Adipose tissue (tissue), 3 donors: Measurements from ENCODE around the gene TSPYL4. TPM values are rescaled to one million over a fixed set of nuclear protein-coding genes. Genes with fewer than 3 reads are reported as not detected.

Experiments used
- H3K27ac ChIP-seq: one replicate; pipeline ENCODE4 v1.5.1; 2013; ENCODE audit warnings: low read depth, low read length
- WGBS, 3 donors: extraction: QIAGEN DNeasy Blood & Tissue Kit; methylation state at CpG; one replicate each; pipeline ENCODE4 v1.1.7; 2013; 5-methylcytosine and 5-hydroxymethylcytosine counted together
- polyA plus RNA-seq, 3 donors: library from polyadenylated mRNA; stranded (reverse); fragments of 200-250 nt; gene quantifications; one replicate each; pipeline ENCODE4 v1.2.3, GENCODE V29; 2013
- donor health status: healthy with polysubstance abuse.
- donor health status: Bipolar disorder and iron deficiency.
- donor health status: healthy.

The TSPYL4 gene
- polyA plus RNA-seq, 3 donors, result 6.1 to 7.6 (median 7.1) TPM

GRCh38 chr6:116278854-116279231, 25.0 kb upstream of the TSPYL4 start:
- H3K27ac ChIP-seq, result peak overlapping the region; percentile 60
- 5 to 12% (median 9%) methylated on average over 12 of the region's 12 CpGs for WGBS, 3 donors

DNA sequence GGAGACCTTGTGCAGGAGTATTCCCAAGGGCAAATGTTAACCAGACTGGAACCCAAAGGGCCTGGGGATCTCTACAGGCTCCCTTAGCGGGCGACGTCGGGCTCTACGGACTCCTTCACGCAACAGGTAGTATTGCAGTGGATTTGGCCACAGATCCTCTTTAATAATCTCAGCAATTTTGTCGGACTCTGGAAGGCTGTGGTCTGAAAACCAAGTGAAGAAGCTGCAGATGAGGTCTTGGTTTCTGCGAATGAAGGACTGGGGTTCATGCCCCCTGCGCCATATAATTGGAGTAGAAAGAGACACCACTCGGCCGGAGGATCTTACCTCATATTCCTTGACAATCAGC, 24.6 kb upstream of the TSPYL4 start:
- WGBS, 3 donors, result 44 to 74% (median 74%) methylated on average over 11 of the region's 11 CpGs
- H3K27ac ChIP-seq, result no peak overlapping the region

GRCh38 chr6:116277124-116277523, 23.2 kb upstream of the TSPYL4 start:
- no peak overlapping the region for H3K27ac ChIP-seq
- 15 to 32% (median 23%) methylated on average over 3 of the region's 3 CpGs for WGBS, 3 donors

DNA sequence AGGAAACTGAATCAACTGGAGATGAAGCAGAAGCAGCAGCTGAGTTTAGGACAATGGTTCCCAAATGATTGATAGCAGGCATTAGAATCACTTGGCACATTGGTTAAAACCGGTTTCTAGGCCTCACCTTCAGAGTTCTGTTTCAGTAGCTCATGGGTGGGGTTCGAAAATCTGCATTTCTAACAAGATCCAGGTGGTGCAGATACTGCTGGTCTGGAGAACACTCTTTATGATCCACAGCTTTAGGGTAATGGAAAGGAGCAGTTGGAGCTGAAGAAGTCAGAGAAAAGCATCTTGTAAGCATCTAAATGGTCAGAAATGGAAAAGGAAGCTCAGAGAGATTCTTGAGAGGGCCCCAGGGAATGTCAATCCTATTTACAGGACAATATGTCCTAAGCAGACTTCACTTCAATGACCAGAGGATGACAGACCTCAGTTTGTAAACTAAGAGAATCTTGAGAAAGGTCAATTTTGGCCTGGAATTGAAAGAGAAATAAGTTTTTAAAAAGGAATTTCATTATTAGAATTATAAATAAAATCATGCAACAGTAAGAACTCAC, 17.4 kb upstream of the TSPYL4 start:
- WGBS, 3 donors, result 59 to 79% (median 59%) methylated on average over 2 of the region's 2 CpGs

GRCh38 chr6:116268589-116269293, 14.9 kb upstream of the TSPYL4 start:
- WGBS, 3 donors, result 28 to 31% (median 31%) methylated on average over 3 of the region's 3 CpGs
- no peak overlapping the region for H3K27ac ChIP-seq

More for the DNA sequence above, 17.4 kb upstream of the TSPYL4 start:
- no peak overlapping the region for H3K27ac ChIP-seq

DNA sequence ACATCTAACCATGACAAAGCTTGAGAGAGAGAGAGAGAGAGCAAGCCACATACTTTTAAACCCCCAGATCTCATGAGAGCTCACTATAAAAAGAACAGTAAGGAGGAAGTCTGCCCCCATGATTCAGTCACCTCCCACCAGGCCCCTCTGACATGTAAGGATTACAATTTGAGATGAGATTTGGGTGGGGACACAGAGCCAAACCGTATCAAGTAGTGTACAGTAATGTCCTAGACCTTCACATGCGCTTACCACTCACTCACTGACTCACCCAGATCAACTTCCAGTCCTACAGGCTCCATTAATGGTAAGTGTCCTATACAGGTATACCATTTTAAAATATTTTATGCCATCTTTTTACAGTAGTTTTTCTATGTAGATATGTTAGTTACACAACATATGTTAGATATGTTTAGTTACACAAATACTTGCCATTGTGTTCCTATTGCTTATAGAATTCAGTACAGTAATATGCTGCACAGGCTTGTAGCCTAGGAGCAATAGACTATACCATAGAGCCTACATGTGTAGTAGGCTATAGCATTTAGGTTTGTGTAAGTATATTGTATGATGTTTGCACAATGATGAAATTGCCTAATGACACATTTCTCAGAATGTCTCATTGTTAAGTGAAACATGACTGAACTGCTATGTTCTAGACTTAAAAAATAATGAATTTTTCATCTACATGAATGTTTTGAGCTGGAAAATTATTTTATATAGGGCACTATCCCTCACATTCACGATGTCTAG, 14.1 kb upstream of the TSPYL4 start:
- no peak overlapping the region for H3K27ac ChIP-seq
- 52 to 57% (median 52%) methylated on average over 3 of the region's 3 CpGs for WGBS, 3 donors

DNA sequence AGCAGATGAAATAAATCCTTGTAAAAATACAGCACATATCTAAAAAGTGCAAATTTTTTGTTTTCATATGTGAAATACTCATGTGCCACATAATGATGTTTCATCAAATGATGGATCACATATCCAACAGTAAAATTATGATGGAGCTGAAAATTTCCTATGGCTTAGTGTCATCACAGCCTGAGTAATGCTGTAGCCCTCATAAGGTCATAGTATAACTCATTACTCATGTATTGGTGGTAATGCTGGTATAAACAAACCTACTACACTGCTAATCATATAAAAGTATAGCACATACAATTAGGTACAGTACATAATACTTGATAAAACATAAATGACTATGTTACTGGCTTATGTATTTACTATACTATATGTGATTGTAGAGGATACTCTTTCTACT, 12.9 kb upstream of the TSPYL4 start:
- H3K27ac ChIP-seq, result no peak overlapping the region

DNA sequence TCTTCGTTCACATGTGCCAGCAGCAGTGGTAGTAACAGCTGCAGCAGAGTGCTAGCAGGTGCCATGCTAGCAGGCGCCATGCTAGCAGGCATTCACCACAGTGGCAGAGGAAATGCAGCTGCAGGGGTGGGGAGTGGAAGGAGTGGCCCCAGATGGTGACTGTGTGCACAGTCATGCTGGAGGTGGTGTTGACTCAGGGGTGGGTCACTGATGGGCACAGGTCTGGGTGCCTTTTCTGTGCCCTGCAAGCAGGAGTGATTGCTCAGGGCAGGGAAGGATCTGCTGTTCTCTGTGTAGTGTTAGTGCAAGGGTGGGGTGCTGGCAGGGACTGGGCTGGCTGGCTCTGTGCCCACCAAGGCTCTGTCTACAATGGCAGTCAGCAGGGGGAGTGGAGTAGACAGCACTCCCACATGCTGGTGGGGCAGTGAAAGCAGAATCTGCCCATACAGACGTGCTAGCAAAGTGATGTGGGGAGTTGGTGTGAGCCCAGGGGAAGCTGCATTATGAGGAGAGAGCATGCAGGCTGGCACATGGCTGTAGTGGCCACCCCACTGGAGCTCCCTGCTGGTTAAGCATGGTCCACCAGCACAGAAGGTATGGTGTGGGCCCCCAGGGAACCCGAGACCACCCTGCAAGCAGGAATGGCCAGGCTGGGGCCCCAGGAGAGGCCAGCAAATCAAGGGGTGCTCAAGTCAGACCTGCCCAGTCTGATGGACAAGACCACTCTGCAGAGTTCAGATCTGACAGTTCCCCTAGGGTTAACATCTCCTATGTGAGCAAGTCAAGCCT, 11.4 kb upstream of the TSPYL4 start:
- WGBS, 3 donors, result 84 to 87% (median 86%) methylated on average over 4 of the region's 4 CpGs
- no peak overlapping the region for H3K27ac ChIP-seq

DNA sequence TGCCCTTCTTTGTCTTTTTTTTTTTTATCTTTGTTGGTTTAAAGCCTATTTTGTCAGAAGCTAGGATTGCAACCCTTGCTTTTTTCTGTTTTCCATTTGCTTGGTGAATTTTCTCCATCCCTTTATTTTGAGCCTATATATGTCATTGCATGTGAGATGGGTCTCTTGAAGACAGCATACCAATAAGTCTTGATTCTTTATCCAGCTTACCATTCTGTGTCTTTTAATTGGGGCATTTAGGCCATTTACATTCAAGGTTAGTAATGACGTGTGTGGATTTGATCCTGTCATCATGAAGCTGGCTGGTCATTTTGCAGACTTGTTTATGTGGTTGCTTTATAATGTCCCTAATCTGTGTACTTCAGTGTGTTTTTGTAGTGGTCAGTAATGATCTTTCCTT, 9.5 kb upstream of the TSPYL4 start:
- H3K27ac ChIP-seq, result no peak overlapping the region
- 96 to 100% (median 96%) methylated on average over 1 of the region's 1 CpG for WGBS, 3 donors

- no peak overlapping the region for H3K27ac ChIP-seq
- 87 to 96% (median 95%) methylated on average over 18 of the region's 18 CpGs for WGBS, 3 donors
Observed at GRCh38 chr6:116258520-116258919, 4.6 kb upstream of the TSPYL4 start.

- H3K27ac ChIP-seq, result no peak overlapping the region
- 89 to 95% (median 95%) methylated on average over 1 of the region's 1 CpG for WGBS, 3 donors
Observed at GRCh38 chr6:116256694-116257093, 2.8 kb upstream of the TSPYL4 start.

- H3K27ac ChIP-seq, result no peak overlapping the region
- WGBS, 3 donors, result 14 to 65% (median 55%) methylated on average over 5 of the region's 5 CpGs
Observed at GRCh38 chr6:116255246-116255800, 1.4 kb upstream of the TSPYL4 start.

DNA sequence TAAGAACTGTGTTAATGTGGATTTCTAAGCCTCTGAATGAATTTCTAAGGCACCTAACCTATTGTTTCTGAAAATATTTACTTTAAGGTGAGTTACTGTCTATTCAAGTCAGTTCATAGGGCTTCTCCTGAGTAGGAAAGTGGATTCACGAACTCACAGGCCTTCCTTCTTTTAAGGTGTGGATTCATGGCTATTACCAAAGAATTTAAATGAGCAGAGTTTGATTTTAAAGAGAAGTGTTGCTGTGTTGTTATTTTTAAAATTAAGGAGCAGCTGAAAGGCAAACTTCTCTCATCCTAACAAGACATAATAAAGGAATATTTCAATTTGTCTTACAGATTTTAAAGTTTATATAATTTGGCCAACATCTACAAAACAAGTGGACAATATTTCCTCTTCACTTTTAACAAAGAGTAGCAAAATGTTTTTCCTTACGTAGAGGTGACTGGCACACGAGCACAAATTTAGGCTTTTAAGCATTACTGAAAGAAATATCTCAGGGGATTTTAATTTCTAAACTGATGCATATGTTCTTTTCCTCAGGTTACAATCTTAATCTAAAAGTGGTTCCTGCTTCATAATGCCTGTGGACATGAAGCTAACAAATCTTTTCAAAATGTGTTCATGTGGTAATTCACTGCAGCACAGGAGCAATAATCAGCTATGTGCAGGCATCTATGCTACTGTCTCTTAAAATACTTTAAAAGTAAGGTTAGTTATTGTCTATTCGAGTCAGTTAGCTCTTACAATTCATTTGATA, 602 bp upstream of the TSPYL4 start:
- no peak overlapping the region for H3K27ac ChIP-seq
- WGBS, 3 donors, result 14 to 18% (median 14%) methylated on average over 4 of the region's 4 CpGs

- no peak overlapping the region for H3K27ac ChIP-seq
- WGBS, 3 donors, result 15 to 45% (median 42%) methylated on average over 11 of the region's 11 CpGs
Observed at GRCh38 chr6:116253188-116253504, 729 bp downstream of the TSPYL4 start.

- no peak overlapping the region for H3K27ac ChIP-seq
- WGBS, 3 donors, result 76 to 77% (median 77%) methylated on average over 6 of the region's 6 CpGs
Observed at GRCh38 chr6:116251568-116252384, 2.1 kb downstream of the TSPYL4 start.

GRCh38 chr6:116248577-116248976, 5.3 kb downstream of the TSPYL4 start:
- H3K27ac ChIP-seq, result no peak overlapping the region
- WGBS, 3 donors, result 94 to 97% (median 96%) methylated on average over 2 of the region's 2 CpGs

DNA sequence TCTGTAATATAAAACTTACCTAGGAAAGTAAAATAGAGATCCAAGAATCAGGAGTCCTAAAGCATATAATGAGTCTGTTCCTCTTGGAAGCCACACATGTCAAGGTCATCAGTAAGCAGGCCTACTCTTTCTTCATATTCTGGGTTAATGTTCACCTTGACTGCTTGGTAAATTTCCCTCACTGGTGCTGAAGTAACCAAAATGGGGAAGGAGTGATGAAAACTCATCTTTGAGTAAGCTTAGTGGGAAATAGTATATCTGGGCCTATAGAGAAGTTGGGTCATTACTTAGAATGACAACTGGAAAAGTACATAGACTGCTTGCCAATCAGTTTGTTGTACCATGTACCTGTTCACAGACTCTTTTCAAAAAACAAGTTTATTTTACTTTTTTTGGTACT, 6.6 kb downstream of the TSPYL4 start:
- H3K27ac ChIP-seq, result no peak overlapping the region

DNA sequence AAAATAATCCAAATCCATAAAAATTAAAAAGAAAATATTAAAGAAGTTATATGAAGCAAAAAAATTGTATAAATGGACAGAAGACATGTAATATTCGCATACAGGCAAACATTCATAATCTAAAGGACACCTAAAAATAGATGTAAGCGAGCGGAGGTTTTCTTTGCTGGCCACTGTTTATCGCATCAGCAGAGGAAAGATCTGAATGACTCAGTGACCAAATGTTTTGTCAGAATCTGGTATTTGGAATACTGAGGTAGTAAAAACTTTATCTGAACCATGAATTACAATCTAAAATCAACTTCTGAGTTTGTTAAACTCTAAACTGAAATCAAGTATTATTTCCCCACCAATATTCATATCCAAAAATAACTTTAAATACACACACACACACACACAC, 7.8 kb downstream of the TSPYL4 start:
- H3K27ac ChIP-seq, result no peak overlapping the region
- WGBS, 3 donors, result 66 to 95% (median 94%) methylated on average over 4 of the region's 4 CpGs
